Measurements from ENCODE around the gene CHMP2A. TPM values are rescaled to one million over a fixed set of nuclear protein-coding genes. Genes with fewer than 3 reads are reported as not detected.

Gene CHMP2A
- total and polyA plus RNA-seq, 2 of the 8 experiments (the other 6 are each of a cell fraction or from before 2014, with no cell fraction given), result 70.0 to 132 TPM

GRCh38 chr19:58584498-58585441 lies 29.9 kb upstream of the CHMP2A start:
- H3K18ac ChIP-seq (ENCODE audit: extremely low read depth, low read length), result no peak overlapping the region
- no peak overlapping the region for H2AFZ ChIP-seq (ENCODE audit: low read length)
- H4K5ac ChIP-seq (ENCODE audit: insufficient read length, low read depth, low read length), result no peak overlapping the region
- H3K4ac ChIP-seq (replicated peaks; ENCODE audit: insufficient read length, low read depth, low read length), result no peak overlapping the region
- FAIRE-seq (no peak), DNase-seq (ENCODE audit: low read depth in 1 of 2, low spot score in 2 of 2) (no peak)
- H3K14ac ChIP-seq (ENCODE audit: insufficient read length), result no peak overlapping the region
- no peak overlapping the region for H3K27ac ChIP-seq (ENCODE audit: low read depth, low read length)
- H3K79me1 ChIP-seq (ENCODE audit: low read depth, low read length), result 0 out of 2 replicates have a peak, but pooled peaks cover 3% of the 10 kb centered on the region
- ChIA-PET POLR2A (ENCODE audit: partially characterized antibody) (interaction anchor here (1.1 to 1.6 kb wide), 3 partner anchors 40 to 65 kb away, joined by 3 read pairs; partner anchors contain the start of genes TRIM28 and ZBTB45), CTCF (ENCODE audit: partially characterized antibody) (interaction anchor here (0.9 to 2.3 kb wide), 3 partner anchors 9 to 71 kb away, joined by 3 to 7 read pairs (median 4); no protein-coding TSS in a partner anchor)
- H3K4me3 ChIP-seq (ENCODE audit: extremely low read depth in 1 of 4, insufficient read depth in 2 of 4, low read depth in 3 of 4, low read length in 4 of 4), result no peak overlapping the region
- no peak overlapping the region for H2BK12ac ChIP-seq (ENCODE audit: low read depth, low read length)
- H3K9me3 ChIP-seq (ENCODE audit: insufficient read depth in 2 of 2, low read depth in 1 of 2, low read length in 1 of 2), result no peaks in the 10 kb centered on the region
- H3K23ac ChIP-seq (ENCODE audit: insufficient read length), result no peak overlapping the region
- no peak overlapping the region for H3K4me2 ChIP-seq (ENCODE audit: insufficient read depth in 1 of 2, low read depth in 2 of 2, low read length in 2 of 2)
- peaks cover 0 to 3% (median 0%) of the 10 kb centered on the region in 4 experiments; a peak in 1 of 8 replicates for H3K36me3 ChIP-seq (ENCODE audit: control insufficient read depth in 2 of 4, insufficient read depth in 4 of 4, low read length in 3 of 4)
- no peak overlapping the region for H3K56ac ChIP-seq (replicated peaks; ENCODE audit: insufficient read length, low read depth, low read length)
- no peak overlapping the region for H2BK5ac ChIP-seq (ENCODE audit: low read depth, low read length)
- no peak overlapping the region for H4K8ac ChIP-seq (ENCODE audit: extremely low read depth, insufficient read depth, low read length)
- H3K9ac ChIP-seq (replicated peaks in 1 of 4; ENCODE audit: extremely low read depth in 1 of 4, low read depth in 3 of 4, low read length in 3 of 4), result no peak overlapping the region
- peaks cover 0 to 11% of the 10 kb centered on the region in 2 experiments for H4K20me1 ChIP-seq (replicated peaks in 1 of 2; ENCODE audit: control insufficient read depth in 1 of 2, insufficient read depth in 2 of 2, low read length in 2 of 2)
- no peak overlapping the region for H2BK20ac ChIP-seq (ENCODE audit: low read length)
- no peak overlapping the region for H2BK120ac ChIP-seq (replicated peaks; ENCODE audit: low read depth, low read length)
- H3K23me2 ChIP-seq (ENCODE audit: low read depth, low read length), result no peaks in the 10 kb centered on the region; the same call in 1 of the 2 replicates
- WGBS, 2 experiments (ENCODE audit: extremely low coverage in 1 of 2, insufficient coverage in 1 of 2, insufficient read length in 1 of 2, insufficient replicate concordance in 2 of 2, low coverage in 1 of 2, low lambda C conversion rate in 2 of 2, missing lambda C conversion rate in 1 of 2), result 98% methylated on average over 7 of the region's 9 CpGs; no CpG with 5 or more reads in 1 of the 2 experiments
- H3K4me1 ChIP-seq (replicated peaks in 1 of 4; ENCODE audit: control insufficient read depth in 3 of 4, insufficient read depth in 4 of 4, low read length in 3 of 4), result peaks cover 0 to 6% (median 0%) of the 10 kb centered on the region in 4 experiments; a peak in 3 of 7 replicates
- H3K79me2 ChIP-seq (ENCODE audit: control insufficient read depth in 1 of 2, insufficient read depth in 2 of 2, low read length in 2 of 2), result no peaks in the 10 kb centered on the region
- no peaks in the 10 kb centered on the region for H3K27me3 ChIP-seq (replicated peaks in 1 of 4; ENCODE audit: control insufficient read depth in 3 of 4, extremely low read depth in 1 of 4, insufficient read depth in 3 of 4, low read length in 3 of 4)
- no peak overlapping the region for H4K91ac ChIP-seq (replicated peaks; ENCODE audit: insufficient read length, low read length)
- H2BK15ac ChIP-seq (ENCODE audit: low read length), result no peak overlapping the region
- 0 out of 2 replicates have a peak overlapping the region, but pooled peaks have one; percentile 24 for H2AK5ac ChIP-seq (ENCODE audit: low read depth, low read length)
- no peak for TF ChIP-seq NANOG (IDR thresholded peaks at IDR 0.05; ENCODE audit: insufficient read depth, low read depth, low read length, poor library complexity, severe bottlenecking)
- TF ChIP-seq ATF2 (IDR thresholded peaks at IDR 0.05; ENCODE audit: low read length), result no peak
- no peak for TF ChIP-seq RFX5 (IDR thresholded peaks at IDR 0.05; ENCODE audit: borderline replicate concordance, low read depth, low read length)
- no peak for TF ChIP-seq CTBP2 (IDR thresholded peaks at IDR 0.05; ENCODE audit: borderline replicate concordance, insufficient read depth, insufficient read length, low read length)
- no peak for TF ChIP-seq HDAC2 (IDR thresholded peaks at IDR 0.05; ENCODE audit: borderline replicate concordance in 1 of 2, low read depth in 2 of 2, low read length in 2 of 2)

All from H1 (cell line).